ENCODE results near the gene TBC1D22A. TPM values are rescaled to one million over a fixed set of nuclear protein-coding genes. Genes with fewer than 3 reads are reported as not detected.

Gene TBC1D22A
- total and polyA plus RNA-seq, 2 donors from 2014 or later: 24.6 to 39.4 TPM

- DNase-seq (peak; percentile 90 to 95 (median 92)), FAIRE-seq (no peak)
- Histone ChIP-seq H3K9me3 (ENCODE audit: control insufficient read depth in 2 of 3, insufficient read depth in 1 of 3, low read length in 3 of 3) (no peaks in the 10 kb centered on the region), H3K27me3 (ENCODE audit: control insufficient read depth, insufficient read depth, low read length) (no peaks in the 10 kb centered on the region), H3K9ac (ENCODE audit: low read length in 3 of 3) (peak within 1 kb of the TSS; percentile 22 to 69 (median 65)), H3K27ac (ENCODE audit: low read depth in 2 of 2, low read length in 2 of 2) (peak within 1 kb of the TSS; percentile 74 to 77), H3K4me3 (ENCODE audit: low read length in 3 of 3) (peak within 1 kb of the TSS; percentile 57 to 73 (median 64)), H3K4me1 (ENCODE audit: control insufficient read depth in 2 of 3, insufficient read depth in 2 of 3, low read depth in 1 of 3, low read length in 3 of 3) (peaks cover 3 to 44% (median 35%) of the 10 kb centered on the region in 3 donors), H3K36me3 (ENCODE audit: control insufficient read depth in 2 of 3, insufficient read depth in 3 of 3, low read length in 3 of 3) (no peaks in the 10 kb centered on the region)
- intact Hi-C loops (cut with DNase I): no loop called here
- no peak for TF ChIP-seq CTCF (IDR thresholded peaks at IDR 0.05; ENCODE audit: borderline replicate concordance, extremely low read depth, insufficient read depth)
These were observed 24.3 kb upstream of the TBC1D22A start, which contains the start of gene CERK for GRCh38 chr22:46737976-46738646. CERK (minus strand) TSS chr22:46738252; CDS start chr22:46738148, 104 bp downstream.

GRCh38 chr22:46738647-46739093 is 23.8 kb upstream of the TBC1D22A start:
- Histone ChIP-seq H3K9me3 (ENCODE audit: control insufficient read depth in 2 of 3, insufficient read depth in 1 of 3, low read length in 3 of 3) (no peaks in the 10 kb centered on the region), H3K27me3 (ENCODE audit: control insufficient read depth, insufficient read depth, low read length) (no peaks in the 10 kb centered on the region), H3K4me1 (ENCODE audit: control insufficient read depth in 2 of 3, insufficient read depth in 2 of 3, low read depth in 1 of 3, low read length in 3 of 3) (peaks cover 3 to 44% (median 35%) of the 10 kb centered on the region in 3 donors), H3K4me3 (ENCODE audit: low read length in 3 of 3) (peak overlapping the region; percentile 1 to 65 (median 49)), H3K9ac (ENCODE audit: low read length in 3 of 3) (peak overlapping the region; percentile 3 to 69 (median 65)), H3K36me3 (ENCODE audit: control insufficient read depth in 2 of 3, insufficient read depth in 3 of 3, low read length in 3 of 3) (no peaks in the 10 kb centered on the region), H3K27ac (ENCODE audit: low read depth in 2 of 2, low read length in 2 of 2) (peak overlapping the region; percentile 70 to 74)
- no peak for TF ChIP-seq CTCF (IDR thresholded peaks at IDR 0.05; ENCODE audit: borderline replicate concordance, extremely low read depth, insufficient read depth)
- intact Hi-C loops (cut with DNase I): no loop called here
- DNase-seq: peak in 1 of 5 donors; percentile 78
- no peak for FAIRE-seq

- intact Hi-C loops (cut with DNase I): no loop called here
- Histone ChIP-seq H3K36me3 (ENCODE audit: control insufficient read depth in 2 of 3, insufficient read depth in 3 of 3, low read length in 3 of 3) (no peaks in the 10 kb centered on the region), H3K27ac (ENCODE audit: low read depth in 2 of 2, low read length in 2 of 2) (peak overlapping the region; percentile 70 to 74), H3K4me3 (ENCODE audit: low read length in 3 of 3) (peak overlapping the region; percentile 1 to 65 (median 49)), H3K27me3 (ENCODE audit: control insufficient read depth, insufficient read depth, low read length) (no peaks in the 10 kb centered on the region), H3K9me3 (ENCODE audit: control insufficient read depth in 2 of 3, insufficient read depth in 1 of 3, low read length in 3 of 3) (no peaks in the 10 kb centered on the region), H3K4me1 (ENCODE audit: control insufficient read depth in 2 of 3, insufficient read depth in 2 of 3, low read depth in 1 of 3, low read length in 3 of 3) (peaks cover 3 to 40% (median 32%) of the 10 kb centered on the region in 3 donors), H3K9ac (ENCODE audit: low read length in 3 of 3) (peak overlapping the region; percentile 3 to 69 (median 65))
- peak; percentile 19 for TF ChIP-seq CTCF (IDR thresholded peaks at IDR 0.05; ENCODE audit: borderline replicate concordance, extremely low read depth, insufficient read depth)
- FAIRE-seq (no peak), DNase-seq (peak; percentile 75 to 89 (median 78))
These were observed 23.2 kb upstream of the TBC1D22A start for GRCh38 chr22:46739094-46739870.
